Neural crest cell (in vitro differentiated cells): ENCODE measurements around the gene BCHE. TPM values are rescaled to one million over a fixed set of nuclear protein-coding genes. Genes with fewer than 3 reads are reported as not detected.

Experiments
- DNase-seq: peaks from one replicate; pipeline ENCODE4 v3.0.0; 2021; ENCODE audit warnings: low read depth, mixed read lengths, low spot score
- H3K27ac Mint-ChIP-seq: one replicate; pipeline ENCODE4 v1.8.0; 2021; ENCODE audit warnings: mild to moderate bottlenecking, mixed read lengths; ENCODE audit not compliant: unreplicated experiment
- H3K27me3 Mint-ChIP-seq: 2 replicates; pipeline ENCODE4 v1.8.0; 2021; ENCODE audit warnings: low read depth, mild to moderate bottlenecking, mixed read lengths
- H3K36me3 Mint-ChIP-seq: 2 replicates; pipeline ENCODE4 v1.8.0; 2021; ENCODE audit warnings: low read depth, mild to moderate bottlenecking, mixed read lengths
- H3K4me1 Mint-ChIP-seq: 2 replicates; pipeline ENCODE4 v1.8.0; 2021; ENCODE audit warnings: mixed read lengths
- H3K4me3 Mint-ChIP-seq: one replicate; pipeline ENCODE4 v1.8.0; 2021; ENCODE audit warnings: mild to moderate bottlenecking, mixed read lengths
- H3K9me3 Mint-ChIP-seq: 2 replicates; pipeline ENCODE4 v1.8.0; 2021; ENCODE audit warnings: mixed read lengths
- CTCF ChIP-seq: fragments of 200-600 bp; sonication (generic); conservative IDR thresholded peaks from 2 replicates; pipeline ENCODE4 v1.5.0; 2021; ENCODE audit warnings: antibody characterized with exemption, mild to moderate bottlenecking
- total RNA-seq: library from RNA; stranded (reverse); gene quantifications from 2 replicates; pipeline ENCODE4 v1.2.1, GENCODE V29; 2021

The BCHE gene
- total RNA-seq, 1 donor from 2014 or later = 45.2 TPM

- no peaks in the 10 kb centered on the region for H3K9me3 Mint-ChIP-seq
- no peak for DNase-seq
- no peak overlapping the region for H3K27ac Mint-ChIP-seq
- no peaks in the 10 kb centered on the region for H3K27me3 Mint-ChIP-seq
- H3K36me3 Mint-ChIP-seq = peaks cover 2% of the 10 kb centered on the region
- peaks cover 5% of the 10 kb centered on the region for H3K4me1 Mint-ChIP-seq
- no peak overlapping the region for H3K4me3 Mint-ChIP-seq
- TF ChIP-seq CTCF = no peak
These were observed 33.8 kb downstream of the BCHE start for GRCh38 chr3:165803471-165803870.

GRCh38 chr3:165800970-165801369 is 36.3 kb downstream of the BCHE start:
- Mint-ChIP-seq H3K27me3 (no peaks in the 10 kb centered on the region), H3K27ac (no peak overlapping the region), H3K4me3 (no peak overlapping the region), H3K9me3 (no peaks in the 10 kb centered on the region), H3K36me3 (peaks cover 2% of the 10 kb centered on the region), H3K4me1 (peaks cover 19% of the 10 kb centered on the region)
- TF ChIP-seq CTCF = no peak
- DNase-seq = no peak

- no peaks in the 10 kb centered on the region for H3K9me3 Mint-ChIP-seq
- no peak for TF ChIP-seq CTCF
- peaks cover 24% of the 10 kb centered on the region for H3K4me1 Mint-ChIP-seq
- DNase-seq = no peak
- H3K4me3 Mint-ChIP-seq = no peak overlapping the region
- H3K36me3 Mint-ChIP-seq = peaks cover 2% of the 10 kb centered on the region
- H3K27me3 Mint-ChIP-seq = no peaks in the 10 kb centered on the region
- no peak overlapping the region for H3K27ac Mint-ChIP-seq
These were observed 38.2 kb downstream of the BCHE start for GRCh38 chr3:165799026-165799425.

- TF ChIP-seq CTCF = no peak
- Mint-ChIP-seq H3K27me3 (no peaks in the 10 kb centered on the region), H3K36me3 (peaks cover 5% of the 10 kb centered on the region), H3K4me1 (peaks cover 24% of the 10 kb centered on the region), H3K27ac (no peak overlapping the region), H3K9me3 (no peaks in the 10 kb centered on the region), H3K4me3 (no peak overlapping the region)
- DNase-seq = no peak
These were observed 39.7 kb downstream of the BCHE start for GRCh38 chr3:165797551-165797950.

- Mint-ChIP-seq H3K27ac (no peak overlapping the region), H3K9me3 (no peaks in the 10 kb centered on the region), H3K27me3 (no peaks in the 10 kb centered on the region), H3K4me3 (no peak overlapping the region), H3K36me3 (peaks cover 3% of the 10 kb centered on the region), H3K4me1 (peaks cover 21% of the 10 kb centered on the region)
- no peak for DNase-seq
- no peak for TF ChIP-seq CTCF
These were observed 40.5 kb downstream of the BCHE start for GRCh38 chr3:165796701-165797100.

GRCh38 chr3:165788531-165788930 is 48.7 kb downstream of the BCHE start:
- no peaks in the 10 kb centered on the region for H3K27me3 Mint-ChIP-seq
- peaks cover 8% of the 10 kb centered on the region for H3K9me3 Mint-ChIP-seq
- H3K27ac Mint-ChIP-seq = no peak overlapping the region
- no peak for DNase-seq
- TF ChIP-seq CTCF = no peak
- peaks cover 16% of the 10 kb centered on the region for H3K36me3 Mint-ChIP-seq
- no peak overlapping the region for H3K4me3 Mint-ChIP-seq
- peaks cover 5% of the 10 kb centered on the region for H3K4me1 Mint-ChIP-seq
